22Rv1 (cell line): ENCODE data around the gene WWOX.

ENCODE experiments used
- CTCF ChIP-seq: fragments of 450-650 bp; IDR thresholded peaks from 2 replicates; pipeline ENCODE4 v1.5.1; 2017; ENCODE audit warnings: mild to moderate bottlenecking
- ZFX ChIP-seq: fragments of 450-650 bp; IDR thresholded peaks from 2 replicates; pipeline ENCODE4 v1.6.1; 2017; ENCODE audit warnings: antibody characterized with exemption, borderline replicate concordance

- TF ChIP-seq CTCF (no peak), ZFX (no peak)
Measured at GRCh38 chr16:79061181-79061580, 961.7 kb downstream of the WWOX start.
